Measurements from ENCODE around the gene C1QL4. TPM values are rescaled to one million over a fixed set of nuclear protein-coding genes. Genes with fewer than 3 reads are reported as not detected.

C1QL4 gene
- total RNA-seq, 1 donor from 2014 or later, result 0.20 TPM

GRCh38 chr12:49339464-49339861 lies 2.5 kb upstream of the C1QL4 start:
- DNase-seq (ENCODE audit: low spot score in 2 of 2, unreplicated experiment in 2 of 2), result no peak
- H3K27me3 Mint-ChIP-seq (ENCODE audit: low read depth), result peaks cover 95% of the 10 kb centered on the region
- H3K36me3 Mint-ChIP-seq, result no peaks in the 10 kb centered on the region
- peaks cover 42% of the 10 kb centered on the region for H3K4me1 Mint-ChIP-seq
- H3K4me3 Mint-ChIP-seq, result no peak overlapping the region
- TF ChIP-seq CTCF (IDR thresholded peaks at IDR 0.05; ENCODE audit: unreplicated experiment), result no peak
- H3K27ac Mint-ChIP-seq, result no peak overlapping the region
- H3K9me3 Mint-ChIP-seq, result no peaks in the 10 kb centered on the region

GRCh38 chr12:49338830-49339463 lies 2.0 kb upstream of the C1QL4 start:
- Mint-ChIP-seq H3K4me1 (peaks cover 40% of the 10 kb centered on the region), H3K4me3 (no peak overlapping the region), H3K27ac (no peak overlapping the region)

GRCh38 chr12:49335955-49336644 lies 888 bp downstream of the C1QL4 start:
- Mint-ChIP-seq H3K36me3 (peaks cover 1% of the 10 kb centered on the region), H3K9me3 (no peaks in the 10 kb centered on the region), H3K4me1 (peaks cover 41% of the 10 kb centered on the region), H3K27me3 (ENCODE audit: low read depth) (peaks cover 65% of the 10 kb centered on the region), H3K27ac (no peak overlapping the region), H3K4me3 (no peak overlapping the region)
- DNase-seq (ENCODE audit: low spot score in 2 of 2, unreplicated experiment in 2 of 2), result no peak
- TF ChIP-seq CTCF (IDR thresholded peaks at IDR 0.05; ENCODE audit: unreplicated experiment), result no peak

More at GRCh38 chr12:49338830-49339463, 2.0 kb upstream of the C1QL4 start:
- peaks cover 92% of the 10 kb centered on the region for H3K27me3 Mint-ChIP-seq (ENCODE audit: low read depth)
- H3K36me3 Mint-ChIP-seq, result no peaks in the 10 kb centered on the region
- TF ChIP-seq CTCF (IDR thresholded peaks at IDR 0.05; ENCODE audit: unreplicated experiment), result no peak
- no peak for DNase-seq (ENCODE audit: low spot score in 2 of 2, unreplicated experiment in 2 of 2)
- H3K9me3 Mint-ChIP-seq, result no peaks in the 10 kb centered on the region

- no peak for TF ChIP-seq CTCF (IDR thresholded peaks at IDR 0.05; ENCODE audit: unreplicated experiment)
- peaks cover 1% of the 10 kb centered on the region for H3K36me3 Mint-ChIP-seq
- H3K9me3 Mint-ChIP-seq, result no peaks in the 10 kb centered on the region
- H3K27me3 Mint-ChIP-seq (ENCODE audit: low read depth), result peaks cover 57% of the 10 kb centered on the region
- H3K4me3 Mint-ChIP-seq, result peak overlapping the region; percentile 29
- peaks cover 37% of the 10 kb centered on the region for H3K4me1 Mint-ChIP-seq
- DNase-seq (ENCODE audit: low spot score in 2 of 2, unreplicated experiment in 2 of 2), result no peak
- no peak overlapping the region for H3K27ac Mint-ChIP-seq
Measured at GRCh38 chr12:49335118-49335954, 1.7 kb downstream of the C1QL4 start.

GRCh38 chr12:49334681-49335080 lies 2.3 kb downstream of the C1QL4 start:
- TF ChIP-seq CTCF (IDR thresholded peaks at IDR 0.05; ENCODE audit: unreplicated experiment), result no peak
- Mint-ChIP-seq H3K4me1 (peaks cover 36% of the 10 kb centered on the region), H3K36me3 (peaks cover 1% of the 10 kb centered on the region), H3K27ac (no peak overlapping the region), H3K9me3 (no peaks in the 10 kb centered on the region), H3K27me3 (ENCODE audit: low read depth) (peaks cover 50% of the 10 kb centered on the region), H3K4me3 (no peak overlapping the region)
- no peak for DNase-seq (ENCODE audit: low spot score in 2 of 2, unreplicated experiment in 2 of 2)
